Activated T-cell treated with anti-CD3 and anti-CD28 coated beads for 48 hours (primary cell): ENCODE data around the gene RNH1.

ENCODE experiments used
- DNase-seq: peaks from one replicate; pipeline ENCODE4 v3.0.0-alpha.2; 2020; ENCODE audit warnings: low read depth

Gene RNH1

DNA sequence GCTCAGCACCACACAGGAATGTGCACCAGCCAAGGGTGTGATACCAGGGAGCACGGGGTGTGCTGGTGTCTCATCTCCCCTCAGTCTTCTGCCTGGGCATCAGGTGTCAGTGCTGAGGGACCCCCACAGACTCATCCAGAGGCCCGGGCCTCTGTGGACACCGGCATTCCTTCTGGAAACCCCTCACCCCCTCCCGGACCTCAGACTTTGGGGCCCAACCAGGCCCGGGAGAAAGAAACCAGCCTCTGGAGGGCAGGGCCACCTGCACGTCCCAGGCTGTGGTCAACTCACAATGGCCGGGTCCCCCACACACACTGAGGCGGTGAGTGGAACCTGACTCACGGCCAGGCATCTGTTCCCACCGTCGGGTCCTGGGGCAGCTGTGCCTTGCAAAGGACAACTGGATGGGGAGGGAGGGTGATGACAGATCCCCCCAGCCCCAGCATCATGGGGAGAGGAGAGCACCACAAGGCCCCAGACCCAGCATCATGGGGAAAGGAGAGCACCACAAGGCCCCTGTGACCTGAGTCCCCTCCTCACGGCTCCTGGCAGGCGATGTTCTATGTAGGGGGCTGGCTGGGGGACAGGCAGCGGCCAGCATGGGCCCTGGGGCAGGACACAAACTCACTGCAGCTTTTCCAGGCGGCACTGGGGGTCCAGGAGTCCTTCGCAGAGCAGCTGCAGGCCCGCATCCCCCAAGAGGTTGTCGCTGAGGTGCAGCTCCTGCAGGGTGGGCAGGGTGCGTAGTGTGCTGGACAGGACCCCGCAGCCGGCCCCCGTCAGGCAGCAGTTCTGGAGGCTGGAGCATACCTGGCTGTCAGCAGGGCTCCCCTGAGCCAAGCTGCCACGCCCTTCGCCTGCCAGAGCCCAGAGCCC, 7.6 kb downstream of the RNH1 start:
- no peak for DNase-seq

DNA sequence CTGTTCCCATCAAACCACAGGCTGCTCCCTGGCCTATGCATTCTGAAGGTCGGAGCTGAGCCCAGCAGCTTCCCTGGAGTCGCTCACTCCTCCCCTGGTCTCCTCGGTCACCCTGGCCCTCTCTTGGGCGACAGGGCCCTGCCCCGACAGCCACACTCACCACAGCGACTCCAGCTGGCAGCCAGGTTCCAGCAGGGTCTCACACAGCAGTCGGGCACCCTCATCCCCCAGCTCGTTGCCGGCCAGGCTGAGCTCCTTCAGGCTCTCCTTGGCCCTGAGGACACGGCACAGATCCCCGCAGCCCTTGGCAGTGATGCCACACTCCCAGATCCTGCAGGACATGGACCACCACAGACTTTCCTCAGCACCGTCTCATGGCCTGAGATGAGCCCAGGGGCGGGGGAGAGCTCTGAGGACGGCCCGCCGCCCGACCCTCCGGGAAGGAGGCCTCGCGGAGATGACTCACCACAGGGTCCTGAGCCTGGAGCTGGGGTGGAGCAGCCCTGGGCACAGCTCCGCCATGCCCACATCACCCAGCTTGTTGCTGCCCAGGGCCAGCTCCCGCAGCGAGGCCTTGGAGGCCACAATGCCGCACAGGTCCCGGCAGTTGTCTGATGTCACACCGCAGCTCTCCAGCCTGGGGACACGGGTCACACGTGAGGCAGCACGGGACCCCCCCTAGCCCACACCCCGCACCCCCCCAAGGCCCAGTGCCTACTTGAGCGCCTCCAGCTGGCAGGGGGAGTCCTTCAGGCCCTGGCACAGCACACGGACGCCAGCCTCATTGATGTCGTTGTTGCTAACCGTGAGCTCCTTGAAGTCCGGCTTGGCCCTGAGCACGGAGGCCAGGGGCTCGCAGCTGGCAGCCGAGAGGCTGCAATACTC, 8.5 kb downstream of the RNH1 start:
- no peak for DNase-seq

DNA sequence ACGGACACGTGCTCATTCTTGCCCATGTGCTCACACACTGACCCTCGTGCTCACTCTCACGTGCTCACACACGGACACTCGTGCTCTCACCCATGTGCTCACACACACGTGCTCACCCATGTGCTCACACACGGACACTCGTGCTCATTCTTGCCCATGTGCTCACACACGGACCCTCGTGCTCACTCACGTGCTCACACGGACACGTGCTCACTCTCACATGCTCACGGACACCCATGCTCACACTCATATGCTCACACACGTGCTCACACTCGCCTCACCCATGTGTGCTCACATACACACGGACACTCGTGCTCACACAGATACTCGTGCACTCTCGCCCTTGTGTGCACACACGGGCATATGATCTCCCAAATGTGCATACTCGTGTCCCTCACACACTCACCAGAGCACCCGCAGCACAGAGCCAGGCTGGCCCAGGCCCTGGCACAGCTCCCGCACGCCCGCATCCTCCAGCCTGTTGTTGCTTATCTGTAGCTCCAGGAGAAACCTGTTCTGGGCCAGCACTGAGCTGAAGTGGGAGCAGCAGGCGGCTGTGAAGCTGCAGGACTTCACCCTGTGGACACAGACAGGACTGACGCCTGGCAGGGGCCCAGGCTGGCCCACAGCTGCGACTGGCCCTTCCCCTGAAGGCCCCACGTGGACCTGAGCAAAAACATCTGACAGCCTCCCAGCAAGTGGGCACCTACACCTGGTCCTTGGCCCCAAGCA, 9.3 kb downstream of the RNH1 start:
- no peak for DNase-seq

DNA sequence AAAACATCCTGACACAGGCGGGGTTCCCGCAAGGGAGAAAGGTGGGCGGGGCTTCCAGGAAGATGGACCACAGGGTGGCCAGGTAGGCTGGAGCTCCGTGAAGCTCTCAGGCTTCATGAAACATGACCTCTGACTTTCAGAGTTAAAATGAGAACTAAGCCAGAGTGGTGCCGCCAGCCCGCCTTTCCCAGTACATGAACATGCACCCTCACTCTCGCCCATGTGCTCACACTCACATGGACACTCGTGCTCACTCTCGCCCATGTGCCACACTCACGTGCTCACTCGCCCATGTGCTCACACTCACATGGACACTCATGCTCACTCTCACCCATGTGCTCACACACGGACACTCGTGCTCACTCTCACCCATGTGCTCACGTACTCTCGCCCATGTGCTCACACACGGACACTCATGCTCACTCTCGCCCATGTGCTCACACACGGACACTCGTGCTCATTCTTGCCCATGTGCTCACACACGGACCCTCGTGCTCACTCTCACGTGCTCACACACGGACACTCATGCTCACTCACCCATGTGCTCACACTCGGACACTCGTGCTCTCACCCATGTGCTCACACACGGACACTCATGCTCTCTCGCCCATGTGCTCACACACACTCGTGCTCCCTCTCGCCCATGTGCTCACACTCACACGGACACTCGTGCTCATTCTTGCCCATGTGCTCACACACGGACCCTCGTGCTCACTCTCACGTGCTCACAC, 10.0 kb downstream of the RNH1 start:
- no peak for DNase-seq

DNA sequence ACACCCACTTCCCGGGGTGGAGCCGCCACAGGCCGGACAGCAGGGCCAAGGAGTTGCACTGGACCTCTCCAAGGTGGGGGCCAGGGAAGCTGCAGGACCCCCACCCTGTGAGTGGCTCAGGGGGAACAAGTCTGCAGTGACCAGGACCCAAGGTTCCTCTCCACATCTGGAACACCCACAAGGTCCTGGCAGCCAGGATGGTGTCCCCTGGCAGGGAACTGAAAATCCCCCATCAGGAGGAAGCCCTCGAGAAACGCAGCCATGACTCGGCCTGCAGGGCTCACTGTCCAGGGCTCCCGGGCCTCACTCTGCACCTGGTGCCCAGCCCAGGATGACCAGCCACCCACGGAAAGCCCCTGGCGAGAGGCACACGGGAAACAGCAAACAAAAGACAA, 11.5 kb downstream of the RNH1 start:
- no peak for DNase-seq

DNA sequence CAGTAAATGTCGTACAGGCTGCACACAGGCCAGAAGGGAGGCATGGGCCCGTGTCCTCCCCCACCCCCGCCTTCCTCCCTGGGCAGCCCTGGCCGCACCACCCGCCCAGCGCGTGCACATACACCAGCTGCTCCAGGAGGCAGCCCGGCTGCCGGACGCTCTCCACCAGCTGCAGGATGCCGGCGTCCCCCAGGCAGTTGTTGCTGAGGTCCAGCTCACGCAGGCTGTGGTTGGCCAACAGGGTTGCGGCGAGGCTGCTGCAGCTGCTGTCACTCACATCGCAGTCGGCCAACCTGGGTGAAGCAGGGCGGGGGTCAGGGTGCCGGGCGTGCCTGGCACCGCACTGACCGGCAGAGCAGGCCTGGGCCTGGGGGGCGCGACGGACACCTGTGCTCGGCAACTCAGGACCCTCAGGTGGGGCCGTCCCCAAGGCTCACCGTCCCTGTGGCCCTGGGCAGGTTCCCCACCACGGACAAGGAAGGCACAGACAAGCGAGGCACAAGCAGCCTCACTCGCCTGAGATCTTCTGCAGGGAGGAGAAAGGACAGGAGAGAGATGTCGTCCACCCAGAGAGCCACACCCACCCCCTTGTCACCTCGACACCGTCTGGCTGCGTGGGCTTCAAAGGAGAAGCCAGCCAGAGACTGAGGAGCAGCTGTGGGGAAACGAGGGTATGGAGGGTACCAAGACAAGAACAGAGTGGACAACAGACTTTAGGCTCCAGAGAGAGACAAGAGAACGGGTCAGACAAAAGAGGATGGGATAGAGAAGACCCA, 12.1 kb downstream of the RNH1 start:
- DNase-seq = no peak

DNA sequence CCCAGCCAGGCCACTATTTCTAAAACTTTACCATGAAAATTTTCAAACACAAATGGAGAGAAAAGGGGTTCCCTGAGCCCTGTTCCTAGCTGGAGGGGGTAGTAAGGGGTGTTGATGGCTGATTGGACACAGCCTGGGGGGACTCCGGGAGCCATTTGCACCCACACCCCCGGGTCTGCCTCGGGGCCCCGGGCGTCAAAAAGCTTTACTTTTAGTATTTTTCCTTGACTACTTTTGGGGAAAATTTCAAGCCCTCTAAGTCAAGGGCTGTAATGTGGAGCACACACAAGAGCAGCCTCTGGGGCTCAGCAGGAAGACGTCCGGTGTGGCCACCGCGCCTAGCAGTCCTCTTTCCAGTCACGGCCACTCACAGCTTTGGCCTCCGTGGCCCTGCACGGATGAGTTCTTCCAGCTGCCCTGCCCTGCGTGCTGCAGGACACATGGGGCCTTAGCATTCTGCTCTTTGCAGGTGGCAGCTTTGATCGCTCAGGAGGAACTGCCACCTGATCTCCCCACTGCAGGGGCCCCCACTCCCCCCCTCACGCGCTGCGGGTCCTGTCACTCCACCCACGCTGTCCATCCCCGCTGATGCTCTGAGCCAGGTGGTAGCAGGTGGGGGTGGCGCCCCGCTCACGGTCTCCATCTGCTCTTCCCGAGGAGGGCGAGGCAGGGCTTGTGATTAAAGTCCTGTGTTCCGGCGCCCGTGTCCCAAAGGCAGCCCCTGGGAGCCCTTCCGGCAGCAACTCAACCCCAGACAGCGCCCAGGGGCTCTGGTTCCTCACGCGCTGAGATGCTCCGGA, 14.4 kb downstream of the RNH1 start:
- DNase-seq = no peak

DNA sequence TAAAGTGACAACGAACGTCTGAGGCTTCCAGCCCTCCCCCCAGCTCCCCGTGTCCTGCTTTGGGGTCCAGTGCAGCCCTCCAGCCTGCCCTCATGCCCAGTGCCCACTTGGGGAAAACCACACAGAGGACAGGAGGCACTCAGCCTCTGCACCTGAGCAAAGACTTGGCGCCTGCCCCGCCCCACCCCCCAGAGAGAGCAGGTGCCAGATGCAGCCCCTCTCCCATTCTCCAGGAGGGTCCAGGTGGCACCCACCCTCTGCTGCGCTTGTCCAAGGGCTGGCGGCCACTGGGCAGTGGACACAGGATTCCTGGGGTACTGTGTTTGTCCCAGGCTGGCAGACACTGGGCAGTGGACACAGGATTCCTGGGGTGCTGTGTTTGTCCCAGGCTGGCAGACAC, 15.7 kb downstream of the RNH1 start:
- no peak for DNase-seq

DNA sequence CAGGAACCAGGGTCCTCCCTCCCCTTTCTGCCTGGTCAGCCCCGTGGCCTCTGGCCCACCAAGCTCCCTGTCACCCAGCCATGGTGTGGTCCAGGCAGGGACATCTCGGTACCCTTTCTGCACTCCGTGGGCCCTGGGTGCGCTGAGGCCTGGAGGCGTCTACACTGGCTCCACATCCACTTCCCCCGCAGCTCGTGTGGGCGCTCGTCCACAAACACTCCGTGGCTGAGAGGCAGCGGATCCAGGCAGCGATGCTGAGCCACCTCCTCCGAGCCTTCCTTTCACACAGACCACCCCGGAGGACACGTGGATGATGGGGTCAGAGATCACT, 16.1 kb downstream of the RNH1 start:
- no peak for DNase-seq

DNA sequence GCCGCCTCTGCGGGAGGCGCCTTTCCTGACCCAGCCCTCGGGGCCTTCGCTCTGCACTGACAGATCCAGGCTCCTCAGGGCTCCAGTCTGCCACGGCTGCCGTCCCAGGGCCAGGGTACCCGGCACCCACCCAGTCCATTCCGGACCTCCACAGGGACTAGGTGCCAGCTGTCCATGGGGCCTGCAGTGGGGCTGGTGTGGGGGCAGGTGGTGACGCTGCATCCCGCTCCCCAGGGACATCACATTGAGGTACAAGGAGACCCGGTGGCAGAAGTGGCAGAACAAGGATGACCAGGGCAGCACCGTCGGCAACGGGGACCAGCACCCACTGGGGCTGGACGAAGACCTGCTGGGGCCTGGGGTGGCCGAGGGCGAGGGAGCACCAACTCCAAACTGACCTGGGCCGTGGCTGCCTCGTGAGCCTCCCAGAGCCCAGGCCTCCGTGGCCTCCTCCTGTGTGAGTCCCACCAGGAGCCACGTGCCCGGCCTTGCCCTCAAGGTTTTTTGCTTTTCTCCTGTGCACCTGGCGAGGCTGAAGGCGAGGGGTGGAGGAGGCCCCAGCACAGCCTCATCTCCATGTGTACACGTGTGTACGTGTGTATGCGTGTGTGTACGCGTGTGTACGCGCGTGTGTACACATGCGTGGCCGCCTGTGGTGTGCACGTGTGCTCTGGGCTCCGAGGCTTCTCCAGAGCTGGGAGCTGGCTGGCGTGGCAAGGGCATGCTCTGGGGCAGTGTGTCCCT, 16.7 kb downstream of the RNH1 start:
- DNase-seq = no peak

DNA sequence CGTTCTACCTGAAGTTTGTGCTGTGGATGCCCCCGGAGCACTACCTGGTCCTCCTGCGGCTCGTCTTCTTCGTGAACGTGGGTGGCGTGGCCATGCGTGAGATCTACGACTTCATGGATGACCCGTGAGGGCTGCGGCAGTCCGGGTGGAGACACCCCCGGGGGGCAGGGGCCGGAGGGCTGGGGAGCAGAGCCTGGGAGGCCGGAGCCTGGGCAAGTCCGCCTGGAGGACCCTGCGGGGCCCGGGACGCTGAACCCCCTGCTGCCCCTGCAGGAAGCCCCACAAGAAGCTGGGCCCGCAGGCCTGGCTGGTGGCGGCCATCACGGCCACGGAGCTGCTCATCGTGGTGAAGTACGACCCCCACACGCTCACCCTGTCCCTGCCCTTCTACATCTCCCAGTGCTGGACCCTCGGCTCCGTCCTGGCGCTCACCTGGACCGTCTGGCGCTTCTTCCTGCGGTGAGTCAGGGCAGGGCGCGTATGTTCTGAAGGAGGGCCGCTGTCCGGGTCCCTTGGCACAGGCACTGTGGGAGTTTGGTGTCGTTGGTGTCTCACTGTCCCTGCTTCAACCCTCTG, 17.3 kb downstream of the RNH1 start:
- DNase-seq = no peak

DNA sequence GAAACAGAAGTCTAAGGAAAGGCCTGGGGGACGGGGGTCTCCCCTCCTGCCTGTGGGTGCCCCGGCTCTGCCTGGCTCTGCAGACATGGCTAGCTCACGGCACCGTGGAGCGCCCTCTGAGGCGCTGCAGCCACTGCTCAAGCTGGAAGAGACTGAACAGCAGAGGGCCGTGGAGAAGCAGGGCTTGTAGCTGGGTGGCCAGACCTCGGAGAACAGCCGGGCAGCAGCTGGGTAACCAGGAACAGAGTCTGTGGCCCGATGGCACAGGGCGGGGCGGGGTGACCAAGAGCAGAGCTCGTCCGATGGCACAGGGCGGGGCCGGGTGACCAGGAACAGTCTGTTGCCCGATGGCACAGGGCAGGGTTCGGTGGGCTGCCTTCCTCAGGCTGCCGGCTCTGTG, 18.1 kb downstream of the RNH1 start:
- DNase-seq = no peak

DNA sequence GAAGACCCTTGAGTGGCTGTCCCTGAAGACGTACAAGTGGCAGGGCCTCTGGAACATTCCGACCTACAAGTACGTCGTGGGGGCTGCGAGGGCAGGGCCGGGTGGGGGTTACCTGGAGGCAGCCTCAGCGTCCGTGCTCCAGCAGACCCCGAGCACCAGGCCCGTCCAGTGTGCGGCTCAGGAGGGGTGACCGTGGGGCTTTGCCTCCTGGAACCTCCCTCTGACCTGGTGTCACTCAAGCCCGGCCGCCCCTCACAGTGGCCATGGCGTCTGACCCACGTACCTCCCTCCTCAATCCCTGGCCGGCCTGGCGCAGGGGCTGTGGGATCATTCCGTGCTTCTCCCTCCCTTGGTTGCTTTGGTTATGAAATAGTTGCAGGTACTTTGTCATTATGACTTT, 18.5 kb downstream of the RNH1 start:
- DNase-seq = no peak

DNA sequence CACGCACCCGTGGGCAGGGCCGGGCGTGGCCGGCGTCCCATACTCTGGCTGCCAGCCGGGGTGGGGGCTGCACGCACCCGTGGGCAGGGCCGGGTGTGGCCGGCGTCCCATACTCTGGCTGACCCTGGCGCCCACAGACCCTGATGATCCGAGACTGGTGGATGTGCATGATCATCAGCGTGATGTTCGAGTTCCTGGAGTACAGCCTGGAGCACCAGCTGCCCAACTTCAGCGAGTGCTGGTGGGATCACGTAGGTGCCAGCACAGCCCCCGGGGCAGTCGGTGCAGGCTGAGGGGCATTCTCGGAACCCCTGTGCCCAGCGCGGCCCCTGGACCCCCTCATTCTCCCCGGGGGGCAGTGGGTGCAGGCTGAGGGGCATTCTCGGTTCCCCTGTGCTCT, 19.0 kb downstream of the RNH1 start:
- DNase-seq = no peak

DNA sequence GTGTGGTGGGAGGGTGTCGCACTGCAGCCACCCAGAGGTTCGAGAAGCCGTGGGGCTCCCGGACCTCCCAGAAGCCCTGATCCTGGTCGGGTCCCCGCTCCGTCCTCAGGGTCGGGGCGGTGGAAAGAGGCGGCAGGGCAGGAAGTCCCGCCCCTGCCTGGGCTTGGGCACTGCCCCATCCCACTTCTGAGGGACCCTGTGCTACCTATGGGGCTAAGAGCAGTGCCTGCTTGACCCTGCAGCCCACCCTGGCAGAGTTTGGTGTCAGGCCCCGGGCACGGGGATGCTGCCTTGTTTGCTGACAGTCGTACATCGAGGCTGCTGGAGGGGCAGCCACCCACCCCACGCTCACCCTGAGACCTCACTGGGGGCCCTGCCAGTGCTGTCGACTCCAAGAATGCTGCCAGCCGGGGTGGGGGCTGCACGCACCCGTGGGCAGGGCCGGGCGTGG, 19.4 kb downstream of the RNH1 start:
- DNase-seq = no peak

DNA sequence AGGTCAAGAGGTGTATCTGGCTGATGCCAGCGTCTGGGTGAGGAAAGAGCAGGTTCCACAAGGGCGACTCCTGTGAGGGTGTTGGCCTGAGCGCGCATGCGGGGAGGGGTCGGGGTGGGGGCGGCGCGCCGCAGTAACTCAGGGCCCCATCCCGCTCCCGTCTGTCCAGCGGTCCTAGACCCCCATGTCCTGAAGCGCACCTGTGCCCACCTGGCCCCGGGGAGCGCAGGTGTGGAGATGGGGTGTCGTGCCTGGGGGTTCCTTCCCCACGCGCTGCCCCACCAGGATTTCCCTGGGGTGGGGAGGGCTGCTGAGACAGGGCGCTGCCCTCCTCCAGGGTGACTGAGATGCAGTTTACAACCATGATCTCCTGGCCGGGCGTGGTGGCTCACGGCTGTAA, 20.9 kb downstream of the RNH1 start:
- DNase-seq = no peak

DNA sequence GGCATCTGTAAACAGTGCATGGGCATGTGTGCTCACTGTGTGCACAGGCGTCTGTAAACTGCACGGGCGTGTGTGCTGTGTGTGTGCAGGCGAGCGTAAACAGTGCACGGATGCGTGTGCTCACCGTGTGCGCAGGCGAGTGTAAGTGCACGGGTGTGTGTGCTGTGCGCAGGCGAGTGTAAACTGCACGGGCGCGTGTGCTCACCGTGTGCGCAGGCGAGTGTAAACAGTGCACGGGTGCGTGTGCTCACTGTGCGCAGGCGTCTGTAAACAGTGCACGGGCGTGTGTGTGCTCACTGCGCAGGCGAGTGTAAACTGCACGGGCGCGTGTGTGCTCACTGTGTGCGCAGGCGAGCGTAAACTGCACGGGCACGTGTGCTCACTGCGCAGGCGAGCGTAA, 22.4 kb downstream of the RNH1 start:
- no peak for DNase-seq

DNA sequence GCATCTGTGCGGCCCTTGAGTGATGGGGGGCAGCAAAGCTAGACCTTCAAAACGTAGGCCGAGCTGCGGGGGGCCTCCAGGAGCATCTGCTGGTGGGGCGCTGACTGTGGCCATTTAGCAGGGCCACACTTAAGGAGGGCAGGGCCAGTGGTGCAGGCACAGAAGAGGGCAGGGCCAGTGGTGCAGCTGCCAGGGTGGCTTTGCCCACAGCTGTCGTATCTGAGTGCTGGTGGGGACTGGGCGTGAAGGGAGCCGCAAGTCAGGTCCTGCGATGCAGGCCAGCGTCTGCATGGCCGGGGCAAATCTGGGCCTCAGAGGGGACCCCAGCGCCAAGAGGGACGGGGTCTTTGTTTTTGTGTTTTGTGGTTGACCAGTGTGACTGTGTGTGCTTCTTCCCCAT, 27.7 kb downstream of the RNH1 start:
- DNase-seq = no peak

DNA sequence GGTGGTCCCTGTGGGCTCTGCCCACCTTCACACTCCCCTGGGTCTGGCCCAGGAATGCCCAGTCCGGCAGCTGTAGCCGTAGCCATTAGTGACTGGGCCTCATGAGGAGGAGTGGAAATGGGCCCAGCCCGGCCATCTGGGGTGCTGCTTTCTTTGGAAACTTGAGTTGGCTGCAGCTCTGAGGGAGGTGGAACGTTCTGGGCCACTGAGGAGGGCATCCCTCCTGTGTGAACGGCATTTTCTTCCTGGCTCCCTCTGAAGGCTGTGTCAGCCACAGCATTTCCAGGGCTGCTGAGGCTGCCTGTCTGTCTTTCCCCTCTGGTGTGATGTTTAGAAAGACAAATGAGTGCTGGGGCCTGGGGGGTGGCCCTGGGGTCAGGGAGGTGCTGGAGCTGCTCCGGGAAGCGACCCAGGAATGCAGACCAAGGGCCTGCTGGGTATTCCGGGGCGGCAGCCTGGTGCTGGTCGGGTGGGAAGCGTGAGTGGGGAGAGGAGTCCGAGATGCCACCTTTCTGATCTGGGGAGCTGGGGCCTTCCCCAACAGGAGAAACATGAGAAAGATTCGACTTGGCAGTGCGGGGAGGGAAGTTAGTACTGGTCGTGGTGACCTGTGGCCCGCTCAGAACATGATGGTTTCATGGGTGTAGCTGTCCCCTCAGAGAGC, 29.9 kb downstream of the RNH1 start:
- DNase-seq = no peak
